OCI-LY7 (cell line): Measurements from ENCODE around the gene CTDNEP1.

ENCODE experiments used
- EZH2phosphoT487 ChIP-seq: fragments of 200-600 bp; sonication (generic); IDR thresholded peaks from 2 replicates; pipeline ENCODE4 v1.6.1; 2018; ENCODE audit warnings: low read depth, borderline replicate concordance, mild to moderate bottlenecking, mixed run types, antibody characterized with exemption, low read length, moderate library complexity, mixed read lengths
- TF ChIP-seq, protein P1 (sequence below): fragments of 200-600 bp; sonication (generic); conservative IDR thresholded peaks from 2 replicates; pipeline ENCODE4 v1.5.1; 2014; ENCODE audit warnings: mild to moderate bottlenecking, antibody characterized with exemption, low read length, moderate library complexity, mixed read lengths

DNA sequence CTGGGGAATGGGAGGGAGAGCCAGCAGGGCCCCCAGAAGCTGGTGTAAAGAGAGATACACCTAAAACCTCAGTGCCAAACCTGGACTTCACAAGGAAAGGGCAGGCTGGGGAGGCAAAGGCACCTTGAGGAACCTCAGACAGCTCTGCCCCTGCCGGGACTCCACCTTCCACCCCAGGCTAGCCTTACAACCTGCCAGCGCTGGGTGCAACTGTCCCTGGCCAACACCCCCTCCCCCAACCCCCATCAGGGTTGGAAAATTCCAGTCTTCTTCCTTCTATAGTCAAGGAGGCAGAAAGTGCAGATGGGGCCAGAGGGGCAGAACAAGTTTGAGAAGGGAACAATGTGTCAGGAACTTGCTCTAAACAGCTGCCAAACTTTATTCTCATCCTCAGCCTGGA lies 40.7 kb upstream of the CTDNEP1 start:
- TF ChIP-seq EZH2phosphoT487 = no peak
- TF ChIP-seq, protein P1, sequence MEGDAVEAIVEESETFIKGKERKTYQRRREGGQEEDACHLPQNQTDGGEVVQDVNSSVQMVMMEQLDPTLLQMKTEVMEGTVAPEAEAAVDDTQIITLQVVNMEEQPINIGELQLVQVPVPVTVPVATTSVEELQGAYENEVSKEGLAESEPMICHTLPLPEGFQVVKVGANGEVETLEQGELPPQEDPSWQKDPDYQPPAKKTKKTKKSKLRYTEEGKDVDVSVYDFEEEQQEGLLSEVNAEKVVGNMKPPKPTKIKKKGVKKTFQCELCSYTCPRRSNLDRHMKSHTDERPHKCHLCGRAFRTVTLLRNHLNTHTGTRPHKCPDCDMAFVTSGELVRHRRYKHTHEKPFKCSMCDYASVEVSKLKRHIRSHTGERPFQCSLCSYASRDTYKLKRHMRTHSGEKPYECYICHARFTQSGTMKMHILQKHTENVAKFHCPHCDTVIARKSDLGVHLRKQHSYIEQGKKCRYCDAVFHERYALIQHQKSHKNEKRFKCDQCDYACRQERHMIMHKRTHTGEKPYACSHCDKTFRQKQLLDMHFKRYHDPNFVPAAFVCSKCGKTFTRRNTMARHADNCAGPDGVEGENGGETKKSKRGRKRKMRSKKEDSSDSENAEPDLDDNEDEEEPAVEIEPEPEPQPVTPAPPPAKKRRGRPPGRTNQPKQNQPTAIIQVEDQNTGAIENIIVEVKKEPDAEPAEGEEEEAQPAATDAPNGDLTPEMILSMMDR = no peak
